ENCODE results near the gene CBARP. TPM values are rescaled to one million over a fixed set of nuclear protein-coding genes. Genes with fewer than 3 reads are reported as not detected.

CBARP gene
- total and polyA plus RNA-seq, 7 donors: 0.41 to 19.0 (median 0.88) TPM

DNA sequence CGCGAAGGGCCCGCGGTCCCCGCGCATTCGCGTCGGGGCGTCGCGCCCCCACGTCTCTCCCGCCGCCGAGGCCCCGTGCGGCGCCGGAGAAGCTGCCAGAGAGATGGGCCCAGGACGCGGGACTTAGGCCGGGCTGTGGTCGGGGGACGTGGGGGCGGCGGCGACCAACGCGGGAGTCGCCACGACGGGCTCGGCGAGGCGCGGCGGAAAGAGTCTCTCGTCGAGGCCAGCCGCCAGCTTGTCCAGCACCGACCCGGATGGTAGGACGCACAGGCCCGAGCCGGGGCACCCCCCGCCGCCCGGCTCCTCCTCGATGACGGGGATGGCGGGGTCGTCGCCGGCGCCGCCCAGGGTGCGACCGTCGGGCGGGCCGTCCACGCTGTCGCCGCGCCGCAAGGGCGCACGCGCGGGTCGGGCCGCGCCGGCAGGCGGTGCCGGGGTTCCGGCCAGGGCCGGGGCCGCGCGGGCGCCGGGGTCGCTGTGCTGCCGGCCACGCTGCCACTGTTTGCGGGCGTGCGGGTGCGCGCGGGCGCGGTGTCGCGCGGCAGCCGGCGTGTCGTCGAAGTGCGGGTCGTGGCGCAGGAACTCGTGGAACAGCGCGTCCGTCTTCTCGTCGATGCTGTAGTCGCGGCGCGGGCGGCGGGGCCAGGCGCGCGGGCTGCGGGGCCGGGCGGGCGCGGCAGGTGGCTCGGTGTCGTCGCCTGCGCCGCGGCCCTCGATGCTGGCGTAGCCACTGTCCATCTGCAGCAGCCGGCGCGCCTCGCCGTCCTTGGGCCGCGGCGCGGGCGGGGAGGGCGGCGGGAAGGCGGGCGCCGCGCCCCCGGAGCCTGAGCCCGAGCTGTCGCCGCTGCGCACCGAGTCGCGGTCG is 8.5 kb downstream of the CBARP start:
- TF ChIP-seq, protein P1, sequence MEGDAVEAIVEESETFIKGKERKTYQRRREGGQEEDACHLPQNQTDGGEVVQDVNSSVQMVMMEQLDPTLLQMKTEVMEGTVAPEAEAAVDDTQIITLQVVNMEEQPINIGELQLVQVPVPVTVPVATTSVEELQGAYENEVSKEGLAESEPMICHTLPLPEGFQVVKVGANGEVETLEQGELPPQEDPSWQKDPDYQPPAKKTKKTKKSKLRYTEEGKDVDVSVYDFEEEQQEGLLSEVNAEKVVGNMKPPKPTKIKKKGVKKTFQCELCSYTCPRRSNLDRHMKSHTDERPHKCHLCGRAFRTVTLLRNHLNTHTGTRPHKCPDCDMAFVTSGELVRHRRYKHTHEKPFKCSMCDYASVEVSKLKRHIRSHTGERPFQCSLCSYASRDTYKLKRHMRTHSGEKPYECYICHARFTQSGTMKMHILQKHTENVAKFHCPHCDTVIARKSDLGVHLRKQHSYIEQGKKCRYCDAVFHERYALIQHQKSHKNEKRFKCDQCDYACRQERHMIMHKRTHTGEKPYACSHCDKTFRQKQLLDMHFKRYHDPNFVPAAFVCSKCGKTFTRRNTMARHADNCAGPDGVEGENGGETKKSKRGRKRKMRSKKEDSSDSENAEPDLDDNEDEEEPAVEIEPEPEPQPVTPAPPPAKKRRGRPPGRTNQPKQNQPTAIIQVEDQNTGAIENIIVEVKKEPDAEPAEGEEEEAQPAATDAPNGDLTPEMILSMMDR (IDR thresholded peaks at IDR 0.05): no peak
- DNase-seq (no peak), ATAC-seq (no peak)
- WGBS, 3 donors: 96% methylated on average over 123 to 158 of the region's 158 CpGs
- intact Hi-C loops (cut with DNase I): no loop called here
- Histone ChIP-seq H3K4me3 (no peak overlapping the region), H3K27ac (no peak overlapping the region), H3K27me3 (ENCODE audit: insufficient read depth in 3 of 3, low read length in 2 of 3) (no peaks in the 10 kb centered on the region), H3K9me3 (no peaks in the 10 kb centered on the region), H3K4me1 (no peaks in the 10 kb centered on the region), H3K36me3 (ENCODE audit: insufficient read depth in 1 of 2, low read depth in 1 of 2) (peaks cover 0 to 33% of the 10 kb centered on the region in 2 donors)

DNA sequence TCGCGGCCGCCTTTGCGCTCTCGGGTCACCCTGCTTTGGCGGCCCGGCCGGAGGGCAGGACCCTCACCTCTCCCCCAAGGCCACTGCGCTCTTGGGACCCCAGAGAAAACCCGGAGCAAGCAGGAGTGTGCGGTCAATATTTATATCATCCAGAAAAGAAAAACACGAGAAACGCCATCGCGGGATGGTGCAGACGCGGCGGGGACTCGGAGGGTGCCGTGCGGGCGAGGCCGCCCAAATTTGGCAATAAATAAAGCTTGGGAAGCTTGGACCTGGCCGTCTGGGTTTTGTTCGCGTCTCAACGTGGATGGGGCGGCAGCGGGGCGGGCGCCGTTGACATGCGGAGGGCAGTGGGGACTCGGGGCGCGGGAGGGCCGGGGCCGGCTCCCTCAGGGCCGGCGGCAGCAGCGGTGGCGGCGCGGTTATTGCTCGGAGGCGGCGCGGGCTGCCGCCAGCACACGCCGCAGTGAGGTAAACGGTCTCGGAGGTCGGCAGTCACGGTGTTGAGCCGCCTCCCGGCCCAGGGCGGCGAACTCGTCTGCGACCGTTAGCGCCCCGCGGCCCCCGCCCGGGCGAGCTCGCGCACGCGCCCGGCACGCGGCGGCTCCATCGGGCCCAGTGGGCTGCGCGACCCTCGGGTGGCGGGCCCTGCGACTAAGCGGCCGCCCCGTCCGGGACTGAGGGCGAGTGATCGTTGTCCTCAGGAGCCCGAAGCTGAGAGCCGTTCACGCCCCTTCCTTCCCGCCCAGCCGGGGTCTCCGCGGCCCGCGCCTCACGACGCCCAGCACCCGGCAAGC is 9.4 kb downstream of the CBARP start:
- Histone ChIP-seq H3K36me3 (ENCODE audit: insufficient read depth in 1 of 2, low read depth in 1 of 2) (peaks cover 0 to 42% of the 10 kb centered on the region in 2 donors), H3K4me1 (peaks cover 4% of the 10 kb centered on the region), H3K27ac (no peak overlapping the region), H3K27me3 (ENCODE audit: insufficient read depth in 3 of 3, low read length in 2 of 3) (no peaks in the 10 kb centered on the region), H3K9me3 (no peaks in the 10 kb centered on the region), H3K4me3 (no peak overlapping the region)
- intact Hi-C loops (cut with DNase I): no loop called here
- TF ChIP-seq, protein P1 (IDR thresholded peaks at IDR 0.05): no peak
- 96 to 98% (median 96%) methylated on average over 84 to 100 of the region's 100 CpGs for WGBS, 3 donors
- ATAC-seq (no peak), DNase-seq (no peak)

DNA sequence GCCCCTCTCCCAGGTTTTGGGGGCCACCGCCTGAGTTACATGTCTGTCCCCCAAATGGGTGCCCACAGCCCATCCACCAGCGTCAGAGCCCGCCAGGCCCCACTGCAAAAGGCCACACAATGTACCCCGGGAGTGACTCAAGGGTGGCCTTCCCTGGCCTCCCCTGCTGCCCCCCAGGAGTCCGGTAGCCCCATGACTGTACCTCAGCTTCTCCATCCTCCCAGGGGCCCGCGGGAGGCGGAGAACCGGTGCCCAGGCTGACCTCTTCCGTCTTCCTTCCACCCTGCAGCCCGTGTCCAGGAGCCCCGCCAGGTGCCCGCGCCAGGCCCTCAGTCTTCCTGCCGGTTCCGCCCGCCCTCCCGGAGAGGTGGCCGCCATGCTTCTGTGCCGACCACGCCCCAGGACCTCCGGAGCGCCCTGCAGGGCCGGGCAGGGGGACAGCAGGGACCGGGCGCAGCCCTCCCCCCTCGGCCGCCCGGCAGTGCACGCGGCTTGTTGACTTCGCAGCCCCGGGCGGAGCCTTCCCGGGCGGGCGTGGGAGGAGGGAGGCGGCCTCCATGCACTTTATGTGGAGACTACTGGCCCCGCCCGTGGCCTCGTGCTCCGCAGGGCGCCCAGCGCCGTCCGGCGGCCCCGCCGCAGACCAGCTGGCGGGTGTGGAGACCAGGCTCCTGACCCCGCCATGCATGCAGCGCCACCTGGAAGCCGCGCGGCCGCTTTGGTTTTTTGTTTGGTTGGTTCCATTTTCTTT is 10.3 kb downstream of the CBARP start:
- H3K4me1 ChIP-seq: peaks cover 11% of the 10 kb centered on the region
- TF ChIP-seq, protein P1 (IDR thresholded peaks at IDR 0.05): no peak
- ATAC-seq (no peak), DNase-seq (no peak)
- intact Hi-C loops (cut with DNase I): no loop called here
- H3K27me3 ChIP-seq (ENCODE audit: insufficient read depth in 3 of 3, low read length in 2 of 3): no peaks in the 10 kb centered on the region
- no peaks in the 10 kb centered on the region for H3K9me3 ChIP-seq
- 88 to 92% (median 90%) methylated on average over 47 to 56 of the region's 56 CpGs for WGBS, 3 donors
- no peak overlapping the region for H3K27ac ChIP-seq
- no peak overlapping the region for H3K4me3 ChIP-seq
- H3K36me3 ChIP-seq (ENCODE audit: insufficient read depth in 1 of 2, low read depth in 1 of 2): peaks cover 0 to 51% of the 10 kb centered on the region in 2 donors

DNA sequence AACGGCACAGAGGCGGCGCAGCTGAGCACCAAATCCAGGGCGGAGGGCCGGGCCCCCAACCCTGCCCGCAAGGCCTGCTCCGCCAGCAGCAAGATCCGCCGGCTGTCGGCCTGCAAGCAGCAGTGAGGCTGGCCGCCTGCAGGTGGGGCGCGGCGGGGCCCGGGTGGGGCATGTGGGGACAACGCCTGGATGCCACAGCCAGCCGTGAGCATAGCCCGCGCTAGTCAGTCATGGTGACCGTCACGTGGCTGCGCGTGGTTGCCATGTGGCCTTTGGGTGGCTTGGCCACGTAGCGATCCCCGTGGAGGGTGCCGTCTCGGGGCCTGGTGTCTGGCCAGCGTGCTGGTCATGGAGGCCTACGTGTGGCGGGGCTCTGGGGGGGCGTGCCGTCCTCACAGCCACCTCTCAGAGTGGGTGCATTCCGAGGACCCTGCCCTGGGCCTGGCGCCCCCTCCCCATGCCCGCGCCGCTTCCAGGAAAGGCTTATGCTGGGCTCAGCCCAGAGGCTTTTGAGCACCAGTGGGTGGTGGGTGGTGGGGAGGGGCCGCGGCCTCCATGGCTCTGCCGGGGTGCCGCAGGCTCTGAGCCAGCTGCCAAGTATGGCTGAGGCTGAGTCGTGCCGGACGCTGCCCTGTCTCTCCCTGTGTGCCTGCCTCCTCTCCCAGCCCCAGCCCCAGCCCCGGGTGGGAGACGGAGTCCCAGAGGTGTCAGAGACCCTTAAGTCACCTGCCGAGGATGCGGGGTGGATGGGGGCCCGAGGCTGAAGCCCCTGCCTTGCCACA is 11.1 kb downstream of the CBARP start:
- H3K36me3 ChIP-seq (ENCODE audit: insufficient read depth in 1 of 2, low read depth in 1 of 2): peaks cover 0 to 58% of the 10 kb centered on the region in 2 donors
- peaks cover 19% of the 10 kb centered on the region for H3K4me1 ChIP-seq
- intact Hi-C loops (cut with DNase I): no loop called here
- H3K9me3 ChIP-seq: no peaks in the 10 kb centered on the region
- ATAC-seq (no peak), DNase-seq (no peak)
- no peak overlapping the region for H3K4me3 ChIP-seq
- no peak overlapping the region for H3K27ac ChIP-seq
- TF ChIP-seq, protein P1 (IDR thresholded peaks at IDR 0.05): no peak
- no peaks in the 10 kb centered on the region for H3K27me3 ChIP-seq (ENCODE audit: insufficient read depth in 3 of 3, low read length in 2 of 3)
- WGBS, 3 donors: 86 to 94% (median 93%) methylated on average over 44 to 50 of the region's 50 CpGs

Measured in psoas muscle (tissue), 8 donors.